Liver (tissue), 3 donors: Measurements from ENCODE around the gene DPEP3.

Experiments used
- EGR1 ChIP-seq, 2 donors: IDR thresholded peaks; 2 replicates each; pipeline ENCODE4 v1.6.1; 2016 to 2018; ENCODE audit warnings: antibody characterized with exemption in 2 of 2, low read depth in 2 of 2
- FOXA1 ChIP-seq: IDR thresholded peaks from 2 replicates; pipeline ENCODE4 v1.6.1; 2016; ENCODE audit warnings: antibody characterized with exemption
- FOXA2 ChIP-seq: IDR thresholded peaks from 2 replicates; pipeline ENCODE4 v1.6.1; 2016; ENCODE audit warnings: antibody characterized with exemption
- GABPA ChIP-seq, 2 donors: IDR thresholded peaks in 1 of 2; conservative IDR thresholded peaks in 1 of 2; 2 replicates each; pipeline ENCODE4 v1.6.1; 2016; ENCODE audit warnings: antibody characterized with exemption in 2 of 2, mild to moderate bottlenecking in 1 of 2, moderate library complexity in 1 of 2
- JUND ChIP-seq, 2 donors: IDR thresholded peaks; 2 replicates each; pipeline ENCODE4 v1.6.1; 2016; ENCODE audit warnings: antibody characterized with exemption in 2 of 2
- RAD21 ChIP-seq, 2 donors: IDR thresholded peaks; 2 replicates each; pipeline ENCODE4 v1.6.1; 2016; ENCODE audit warnings: antibody characterized with exemption in 2 of 2, mild to moderate bottlenecking in 2 of 2
- RXRA ChIP-seq, 2 donors: IDR thresholded peaks; 2 replicates each; pipeline ENCODE4 v1.6.1; 2017 to 2018; ENCODE audit warnings: antibody characterized with exemption in 2 of 2, mild to moderate bottlenecking in 1 of 2
- TAF1 ChIP-seq: conservative IDR thresholded peaks from 2 replicates; pipeline ENCODE4 v1.6.1; 2016; ENCODE audit warnings: antibody characterized with exemption, mild to moderate bottlenecking
- YY1 ChIP-seq: IDR thresholded peaks from 2 replicates; pipeline ENCODE4 v1.6.1; 2016; ENCODE audit warnings: antibody characterized with exemption, mild to moderate bottlenecking
- TF ChIP-seq, protein P1 (sequence below): IDR thresholded peaks from 2 replicates; pipeline ENCODE4 v1.6.1; 2016; ENCODE audit warnings: antibody characterized with exemption
- TF ChIP-seq, protein P2 (sequence below): fragments of 150-350 bp; IDR thresholded peaks from 2 replicates; pipeline ENCODE4 v1.5.1; 2017; ENCODE audit warnings: improper control_type of control experiment, low read depth, low read length; ENCODE audit not compliant: missing input control
- TF ChIP-seq, protein P3 (sequence below): IDR thresholded peaks from 2 replicates; pipeline ENCODE4 v1.6.1; 2016; ENCODE audit warnings: antibody characterized with exemption
- TF ChIP-seq, protein P4 (sequence below): IDR thresholded peaks from 2 replicates; pipeline ENCODE4 v1.6.1; 2016; ENCODE audit warnings: antibody characterized with exemption, mild to moderate bottlenecking
- donor health status: healthy.
- donor health status: healthy.

DNA sequence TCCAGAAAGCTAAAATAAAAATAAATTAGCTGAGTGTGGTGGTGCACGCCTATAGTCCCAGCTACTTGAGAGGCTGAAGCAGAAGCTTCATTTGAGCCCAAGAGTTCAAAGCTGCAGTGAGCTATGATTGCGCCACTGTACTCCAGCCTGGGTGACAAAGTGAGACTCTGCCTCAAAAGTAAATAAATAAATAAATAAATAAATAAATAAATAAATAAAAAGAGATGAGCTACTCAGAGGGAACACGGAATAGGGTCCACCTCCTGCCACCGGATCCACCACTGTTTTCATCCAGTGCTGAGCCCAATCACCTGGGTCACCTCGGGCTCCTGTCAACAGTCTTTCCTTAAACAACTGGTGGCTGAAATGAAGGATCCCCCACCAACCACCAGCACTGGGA lies 6.7 kb upstream of the DPEP3 start:
- TF ChIP-seq FOXA2 (no peak), FOXA1 (no peak), JUND (IDR thresholded peaks at IDR 0.05) (no peak), TAF1 (no peak), RAD21 (IDR thresholded peaks at IDR 0.05) (no peak), YY1 (no peak), GABPA (IDR thresholded peaks at IDR 0.05 in 1 of 2, conservative IDR thresholded peaks at IDR 0.05 in 1 of 2) (no peak), EGR1 (IDR thresholded peaks at IDR 0.05; ENCODE audit: low read depth in 2 of 2) (no peak), RXRA (IDR thresholded peaks at IDR 0.05) (no peak)
- TF ChIP-seq, protein P1, sequence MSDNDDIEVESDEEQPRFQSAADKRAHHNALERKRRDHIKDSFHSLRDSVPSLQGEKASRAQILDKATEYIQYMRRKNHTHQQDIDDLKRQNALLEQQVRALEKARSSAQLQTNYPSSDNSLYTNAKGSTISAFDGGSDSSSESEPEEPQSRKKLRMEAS: no peak
- TF ChIP-seq, protein P2, sequence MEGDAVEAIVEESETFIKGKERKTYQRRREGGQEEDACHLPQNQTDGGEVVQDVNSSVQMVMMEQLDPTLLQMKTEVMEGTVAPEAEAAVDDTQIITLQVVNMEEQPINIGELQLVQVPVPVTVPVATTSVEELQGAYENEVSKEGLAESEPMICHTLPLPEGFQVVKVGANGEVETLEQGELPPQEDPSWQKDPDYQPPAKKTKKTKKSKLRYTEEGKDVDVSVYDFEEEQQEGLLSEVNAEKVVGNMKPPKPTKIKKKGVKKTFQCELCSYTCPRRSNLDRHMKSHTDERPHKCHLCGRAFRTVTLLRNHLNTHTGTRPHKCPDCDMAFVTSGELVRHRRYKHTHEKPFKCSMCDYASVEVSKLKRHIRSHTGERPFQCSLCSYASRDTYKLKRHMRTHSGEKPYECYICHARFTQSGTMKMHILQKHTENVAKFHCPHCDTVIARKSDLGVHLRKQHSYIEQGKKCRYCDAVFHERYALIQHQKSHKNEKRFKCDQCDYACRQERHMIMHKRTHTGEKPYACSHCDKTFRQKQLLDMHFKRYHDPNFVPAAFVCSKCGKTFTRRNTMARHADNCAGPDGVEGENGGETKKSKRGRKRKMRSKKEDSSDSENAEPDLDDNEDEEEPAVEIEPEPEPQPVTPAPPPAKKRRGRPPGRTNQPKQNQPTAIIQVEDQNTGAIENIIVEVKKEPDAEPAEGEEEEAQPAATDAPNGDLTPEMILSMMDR: no peak
- TF ChIP-seq, protein P3, sequence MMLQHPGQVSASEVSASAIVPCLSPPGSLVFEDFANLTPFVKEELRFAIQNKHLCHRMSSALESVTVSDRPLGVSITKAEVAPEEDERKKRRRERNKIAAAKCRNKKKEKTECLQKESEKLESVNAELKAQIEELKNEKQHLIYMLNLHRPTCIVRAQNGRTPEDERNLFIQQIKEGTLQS: no peak
- TF ChIP-seq, protein P4, sequence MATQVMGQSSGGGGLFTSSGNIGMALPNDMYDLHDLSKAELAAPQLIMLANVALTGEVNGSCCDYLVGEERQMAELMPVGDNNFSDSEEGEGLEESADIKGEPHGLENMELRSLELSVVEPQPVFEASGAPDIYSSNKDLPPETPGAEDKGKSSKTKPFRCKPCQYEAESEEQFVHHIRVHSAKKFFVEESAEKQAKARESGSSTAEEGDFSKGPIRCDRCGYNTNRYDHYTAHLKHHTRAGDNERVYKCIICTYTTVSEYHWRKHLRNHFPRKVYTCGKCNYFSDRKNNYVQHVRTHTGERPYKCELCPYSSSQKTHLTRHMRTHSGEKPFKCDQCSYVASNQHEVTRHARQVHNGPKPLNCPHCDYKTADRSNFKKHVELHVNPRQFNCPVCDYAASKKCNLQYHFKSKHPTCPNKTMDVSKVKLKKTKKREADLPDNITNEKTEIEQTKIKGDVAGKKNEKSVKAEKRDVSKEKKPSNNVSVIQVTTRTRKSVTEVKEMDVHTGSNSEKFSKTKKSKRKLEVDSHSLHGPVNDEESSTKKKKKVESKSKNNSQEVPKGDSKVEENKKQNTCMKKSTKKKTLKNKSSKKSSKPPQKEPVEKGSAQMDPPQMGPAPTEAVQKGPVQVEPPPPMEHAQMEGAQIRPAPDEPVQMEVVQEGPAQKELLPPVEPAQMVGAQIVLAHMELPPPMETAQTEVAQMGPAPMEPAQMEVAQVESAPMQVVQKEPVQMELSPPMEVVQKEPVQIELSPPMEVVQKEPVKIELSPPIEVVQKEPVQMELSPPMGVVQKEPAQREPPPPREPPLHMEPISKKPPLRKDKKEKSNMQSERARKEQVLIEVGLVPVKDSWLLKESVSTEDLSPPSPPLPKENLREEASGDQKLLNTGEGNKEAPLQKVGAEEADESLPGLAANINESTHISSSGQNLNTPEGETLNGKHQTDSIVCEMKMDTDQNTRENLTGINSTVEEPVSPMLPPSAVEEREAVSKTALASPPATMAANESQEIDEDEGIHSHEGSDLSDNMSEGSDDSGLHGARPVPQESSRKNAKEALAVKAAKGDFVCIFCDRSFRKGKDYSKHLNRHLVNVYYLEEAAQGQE: no peak
